Liver (tissue), 9 donors: Measurements from ENCODE around the gene ZNF536. TPM values are rescaled to one million over a fixed set of nuclear protein-coding genes. Genes with fewer than 3 reads are reported as not detected.

Experiments
- DNase-seq: peaks from one replicate; pipeline ENCODE4 v3.0.0-alpha.2; 2017; ENCODE audit warnings: low spot score
- H3K27ac ChIP-seq, 2 donors: one replicate each; pipeline ENCODE4 v1.7.0; 2013; ENCODE audit warnings: inconsistent platforms in 2 of 2, low read length in 2 of 2, control low read depth in 1 of 2, low read depth in 1 of 2, mild to moderate bottlenecking in 1 of 2
- H3K27me3 ChIP-seq, 4 donors: one replicate each; pipeline versions ENCODE4 v1.6.1 to v1.7.0; 2013; ENCODE audit warnings: low read length in 3 of 4, inconsistent platforms in 1 of 4, mild to moderate bottlenecking in 1 of 4, moderate library complexity in 1 of 4; ENCODE audit not compliant: control insufficient read depth in 4 of 4, insufficient read depth in 4 of 4
- H3K36me3 ChIP-seq, 4 donors: one replicate each; pipeline versions ENCODE4 v1.6.1 to v1.7.0; 2013; ENCODE audit warnings: low read length in 3 of 4, mild to moderate bottlenecking in 3 of 4, low read depth in 1 of 4, moderate library complexity in 1 of 4; ENCODE audit not compliant: control insufficient read depth in 4 of 4, insufficient read depth in 3 of 4
- H3K4me1 ChIP-seq, 4 donors: one replicate each; pipeline versions ENCODE4 v1.6.1 to v1.7.0; 2013; ENCODE audit warnings: low read length in 3 of 4, mild to moderate bottlenecking in 3 of 4, moderate library complexity in 1 of 4; ENCODE audit not compliant: control insufficient read depth in 4 of 4, insufficient read depth in 4 of 4
- H3K4me3 ChIP-seq, 3 donors: one replicate each; pipeline versions ENCODE4 v1.6.1 to v1.7.0; 2013; ENCODE audit warnings: low read length in 3 of 3, control low read depth in 1 of 3, low read depth in 1 of 3, mild to moderate bottlenecking in 1 of 3
- H3K9ac ChIP-seq, 2 donors: one replicate each; pipeline ENCODE4 v1.7.0; 2013; ENCODE audit warnings: low read length in 2 of 2, mild to moderate bottlenecking in 2 of 2, moderate library complexity in 2 of 2, control low read depth in 1 of 2, low read depth in 1 of 2
- H3K9me3 ChIP-seq, 4 donors: one replicate each; pipeline versions ENCODE4 v1.6.1 to v1.7.0; 2013; ENCODE audit warnings: low read length in 3 of 4; ENCODE audit not compliant: control insufficient read depth in 4 of 4
- CTCF ChIP-seq: fragments of 150-350 bp; IDR thresholded peaks from 2 replicates; pipeline ENCODE4 v1.5.1; 2017; ENCODE audit warnings: improper control_type of control experiment, low read depth, low read length; ENCODE audit not compliant: missing input control
- FOXA1 ChIP-seq: IDR thresholded peaks from 2 replicates; pipeline ENCODE4 v1.6.1; 2016; ENCODE audit warnings: antibody characterized with exemption
- GABPA ChIP-seq, 2 donors: IDR thresholded peaks in 1 of 2; conservative IDR thresholded peaks in 1 of 2; 2 replicates each; pipeline ENCODE4 v1.6.1; 2016; ENCODE audit warnings: antibody characterized with exemption in 2 of 2, mild to moderate bottlenecking in 1 of 2, moderate library complexity in 1 of 2
- JUND ChIP-seq, 2 donors: IDR thresholded peaks; 2 replicates each; pipeline ENCODE4 v1.6.1; 2016; ENCODE audit warnings: antibody characterized with exemption in 2 of 2
- NR2F2 ChIP-seq: IDR thresholded peaks from 2 replicates; pipeline ENCODE4 v1.6.1; 2016; ENCODE audit warnings: antibody characterized with exemption
- REST ChIP-seq: IDR thresholded peaks from 2 replicates; pipeline ENCODE4 v1.6.1; 2016; ENCODE audit warnings: antibody characterized with exemption, mild to moderate bottlenecking
- RXRA ChIP-seq, 2 donors: IDR thresholded peaks; 2 replicates each; pipeline ENCODE4 v1.6.1; 2017 to 2018; ENCODE audit warnings: antibody characterized with exemption in 2 of 2, mild to moderate bottlenecking in 1 of 2
- YY1 ChIP-seq: IDR thresholded peaks from 2 replicates; pipeline ENCODE4 v1.6.1; 2016; ENCODE audit warnings: antibody characterized with exemption, mild to moderate bottlenecking
- WGBS: extraction: QIAGEN DNeasy Blood & Tissue Kit; methylation state at CpG from one replicate; pipeline ENCODE4 v1.1.7; 2013; 5-methylcytosine and 5-hydroxymethylcytosine counted together
- polyA plus RNA-seq, 2 donors: library from polyadenylated mRNA; stranded (reverse) in 1 of 2; unstranded in 1 of 2; fragments of 200-250 nt in 1 of 2; fragments of >200 nt in 1 of 2; fragmentation: Nextera tagmentation in 1 of 2; extraction: Ambion mirVana in 1 of 2; gene quantifications; one replicate each; pipeline versions ENCODE4 v1.2.1 to v1.2.3, GENCODE V29; 2013 to 2015
- total RNA-seq, 2 donors: library from RNA; depleted of rRNA; stranded (reverse); fragments of >200 nt; gene quantifications; one replicate each; pipeline ENCODE4 v1.2.3, GENCODE V29; 2014
- TF ChIP-seq, protein P1 (sequence below): IDR thresholded peaks from 2 replicates; pipeline ENCODE4 v1.6.1; 2016; ENCODE audit warnings: antibody characterized with exemption
- donor health status: healthy.
- donor health status: healthy.
- donor health status: healthy.
- donor health status: healthy.
- donor health status: healthy.

The ZNF536 gene
- total and polyA plus RNA-seq, 4 donors = 0.02 to 0.17 (median 0.08) TPM

DNA sequence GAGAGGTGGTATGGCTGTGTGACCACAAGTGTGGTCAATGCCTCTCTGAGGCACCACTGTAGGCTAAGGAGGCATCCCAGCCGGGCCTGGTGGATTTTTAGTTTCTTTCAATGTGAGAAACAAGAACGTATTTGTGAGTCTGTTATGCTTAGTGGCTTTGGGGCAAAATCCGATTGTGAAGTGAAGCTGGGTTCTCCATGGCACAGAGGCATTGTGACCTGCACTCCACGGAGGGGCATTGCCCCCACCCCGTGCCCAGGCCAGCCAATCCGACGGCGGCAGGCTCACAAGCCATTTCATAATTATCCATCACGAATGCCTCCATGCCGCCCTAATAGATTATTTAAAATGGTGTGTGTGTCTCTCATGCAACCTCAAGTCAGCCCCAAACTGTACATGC, 151.6 kb downstream of the ZNF536 start (continued):
- TF ChIP-seq REST = no peak
- no peak for TF ChIP-seq RXRA (IDR thresholded peaks at IDR 0.05)
- no peak for TF ChIP-seq CTCF

- H3K4me3 ChIP-seq = no peak overlapping the region
- DNase-seq = no peak
- H3K4me1 ChIP-seq = no peaks in the 10 kb centered on the region
- WGBS = 65% methylated on average over 7 of the region's 7 CpGs
- no peaks in the 10 kb centered on the region for H3K36me3 ChIP-seq
- H3K9me3 ChIP-seq = no peaks in the 10 kb centered on the region
- H3K9ac ChIP-seq = no peak overlapping the region
- TF ChIP-seq RXRA (IDR thresholded peaks at IDR 0.05) (no peak), YY1 (no peak), CTCF (no peak), REST (no peak), NR2F2 (no peak), FOXA1 (no peak), JUND (IDR thresholded peaks at IDR 0.05) (no peak), GABPA (IDR thresholded peaks at IDR 0.05 in 1 of 2, conservative IDR thresholded peaks at IDR 0.05 in 1 of 2) (no peak)
- TF ChIP-seq, protein P1, sequence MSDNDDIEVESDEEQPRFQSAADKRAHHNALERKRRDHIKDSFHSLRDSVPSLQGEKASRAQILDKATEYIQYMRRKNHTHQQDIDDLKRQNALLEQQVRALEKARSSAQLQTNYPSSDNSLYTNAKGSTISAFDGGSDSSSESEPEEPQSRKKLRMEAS = no peak
- H3K27ac ChIP-seq = no peak overlapping the region
- peaks cover 0 to 3% (median 0%) of the 10 kb centered on the region in 4 donors for H3K27me3 ChIP-seq
Observed at GRCh38 chr19:30525383-30525782, 153.2 kb downstream of the ZNF536 start.
